EH (cell line): Measurements from ENCODE around the gene F12.
A peak's percentile ranks its signal among the peaks of the same experiment; 100 is the strongest.
"Not testable (repeated sequence)": the region's sequence is repeated elsewhere in the genome, so short reads cannot be mapped to it uniquely, and the experiment has no call there.

Experiments
- DNase-seq: peaks from one replicate; pipeline ENCODE4 v3.0.0-alpha.2; 2015; ENCODE audit warnings: low read depth

F12 gene

GRCh38 chr5:177367981-177368868 lies 41.1 kb downstream of the F12 start:
- DNase-seq = no peak

- no peak for DNase-seq
Measured at GRCh38 chr5:177367323-177367848, 42.0 kb downstream of the F12 start.

GRCh38 chr5:177366528-177367322 lies 42.6 kb downstream of the F12 start:
- DNase-seq = peak; percentile 88

GRCh38 chr5:177365845-177366527 lies 43.4 kb downstream of the F12 start:
- DNase-seq = no peak

GRCh38 chr5:177364159-177364962 lies 45.0 kb downstream of the F12 start:
- DNase-seq = peak; percentile 25

- DNase-seq = no peak
Measured at GRCh38 chr5:177363565-177363964, 45.8 kb downstream of the F12 start.

- peak; percentile 61 for DNase-seq
Measured at GRCh38 chr5:177362610-177363507, 46.5 kb downstream of the F12 start.

GRCh38 chr5:177362292-177362609 lies 47.1 kb downstream of the F12 start:
- no peak for DNase-seq

GRCh38 chr5:177361418-177362291 lies 47.7 kb downstream of the F12 start:
- no peak for DNase-seq

- not testable (repeated sequence) for DNase-seq
Measured at GRCh38 chr5:177360740-177361139, 48.6 kb downstream of the F12 start.

- no peak for DNase-seq
Measured at GRCh38 chr5:177359860-177360259, 49.5 kb downstream of the F12 start.

- DNase-seq = no peak
Measured at GRCh38 chr5:177359451-177359851, 49.9 kb downstream of the F12 start.

GRCh38 chr5:177358370-177358819 lies 51.0 kb downstream of the F12 start:
- no peak for DNase-seq

- peak; percentile 34 for DNase-seq
Measured at GRCh38 chr5:177357459-177358351, 51.7 kb downstream of the F12 start, which contains the start of gene RGS14. Gene RGS14, plus strand, starts transcription at chr5:177357924. Its CDS starts 101 bp downstream, at chr5:177358025.

GRCh38 chr5:177357146-177357458 lies 52.3 kb downstream of the F12 start:
- DNase-seq = no peak

- no peak for DNase-seq
Measured at GRCh38 chr5:177356746-177357145, 52.6 kb downstream of the F12 start.

GRCh38 chr5:177355868-177356168 lies 53.5 kb downstream of the F12 start:
- no peak for DNase-seq

GRCh38 chr5:177355162-177355867 lies 54.0 kb downstream of the F12 start:
- DNase-seq = no peak
